SU-DHL-6 (cell line): Measurements from ENCODE around the gene TMEM258.

Experiments used
- H2AFZ ChIP-seq: fragments of 200-600 bp; sonication (generic); 2 replicates; pipeline ENCODE4 v1.6.1; 2014; ENCODE audit warnings: low read depth, mild to moderate bottlenecking, moderate library complexity, mixed read lengths, antibody characterized with exemption, low read length; ENCODE audit not compliant: severe bottlenecking
- H3F3A ChIP-seq: fragments of 200-600 bp; shearing (Covaris generic); 2 replicates; pipeline ENCODE4 v1.6.0; 2016; ENCODE audit warnings: antibody characterized with exemption, mild to moderate bottlenecking; ENCODE audit not compliant: insufficient read depth
- H3K27ac ChIP-seq: fragments of 200-600 bp; sonication (generic); 2 replicates; pipeline ENCODE4 v1.5.1; 2016; ENCODE audit warnings: low read depth, mild to moderate bottlenecking, low read length, moderate library complexity, mixed read lengths
- H3K27me3 ChIP-seq: fragments of 200-600 bp; sonication (generic), shearing (Covaris generic); 2 replicates; pipeline ENCODE4 v1.6.0; 2014; ENCODE audit warnings: mild to moderate bottlenecking, low read length
- H3K36me3 ChIP-seq: fragments of 200-600 bp; sonication (generic); 2 replicates; pipeline ENCODE4 v1.6.1; 2014; ENCODE audit warnings: mild to moderate bottlenecking, low read length, mixed read lengths
- H3K4me2 ChIP-seq: fragments of 300-600, 200-600 bp; shearing (Covaris generic), sonication (generic); 2 replicates; pipeline ENCODE4 v1.6.0; 2014; ENCODE audit warnings: low read length, low read depth, mild to moderate bottlenecking; ENCODE audit not compliant: poor library complexity, severe bottlenecking
- H3K4me3 ChIP-seq: fragments of 200-600 bp; sonication (generic); 2 replicates; pipeline ENCODE4 v1.5.1; 2014; ENCODE audit warnings: antibody characterized with exemption, low read length, mild to moderate bottlenecking, mixed read lengths; ENCODE audit not compliant: insufficient read depth, poor library complexity, severe bottlenecking
- H3K79me2 ChIP-seq: fragments of 200-600 bp; sonication (generic); 2 replicates; pipeline ENCODE4 v1.6.1; 2014; ENCODE audit warnings: mild to moderate bottlenecking, low read length, moderate library complexity; ENCODE audit not compliant: insufficient read depth
- H3K9ac ChIP-seq: fragments of 200-600 bp; sonication (generic); 2 replicates; pipeline ENCODE4 v1.7.0; 2014; ENCODE audit warnings: mild to moderate bottlenecking, low read length
- H3K9me2 ChIP-seq: fragments of 200-600 bp; sonication (generic); replicated peaks from 2 replicates; pipeline ENCODE4 v1.6.1; 2014; ENCODE audit warnings: low read length; ENCODE audit not compliant: insufficient read depth
- H3K9me3 ChIP-seq: fragments of 200-600 bp; sonication (generic); 2 replicates; pipeline ENCODE4 v1.6.1; 2014; ENCODE audit warnings: low read length, mixed read lengths; ENCODE audit not compliant: insufficient read depth
- H4K20me1 ChIP-seq: fragments of 200-600 bp; sonication (generic); 2 replicates; pipeline ENCODE4 v1.6.1; 2014; ENCODE audit warnings: low read depth, mild to moderate bottlenecking, antibody characterized with exemption, low read length, moderate library complexity, mixed read lengths
- EZH2phosphoT487 ChIP-seq: fragments of 200-600 bp; sonication (generic), shearing (Covaris generic); conservative IDR thresholded peaks from 2 replicates; pipeline ENCODE4 v1.6.1; 2018; ENCODE audit warnings: mild to moderate bottlenecking, antibody characterized with exemption, low read length, moderate library complexity, mixed read lengths
- TF ChIP-seq, protein P1 (sequence below): fragments of 200-600 bp; sonication (generic); IDR thresholded peaks from one replicate; pipeline ENCODE4 v1.5.1; 2017; ENCODE audit warnings: antibody characterized with exemption, mild to moderate bottlenecking, low read length, moderate library complexity; ENCODE audit not compliant: insufficient read depth, poor library complexity, severe bottlenecking

Gene TMEM258

DNA sequence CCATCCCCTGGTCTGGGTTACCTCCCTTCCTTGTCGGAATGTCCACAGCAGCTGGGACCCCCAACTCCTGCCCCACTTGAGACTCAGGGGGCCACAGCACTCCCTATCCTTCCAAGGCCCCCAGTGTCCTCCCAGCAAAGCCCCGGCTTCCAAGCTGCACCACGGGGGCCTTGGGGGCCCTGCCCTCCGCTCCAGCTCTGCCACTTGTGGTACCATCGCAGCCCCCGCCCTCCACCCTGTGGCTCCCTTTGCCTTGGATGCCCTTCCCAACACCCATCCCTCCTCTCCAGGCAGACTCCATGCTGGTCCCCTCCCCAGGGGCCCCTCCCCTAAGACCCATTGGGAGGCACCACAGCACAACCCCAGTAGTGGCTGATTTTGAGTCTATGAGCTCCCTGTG is 17.3 kb downstream of the TMEM258 start:
- Histone ChIP-seq H3K27ac (no peak overlapping the region), H4K20me1 (no peaks in the 10 kb centered on the region), H3K9me2 (no peaks in the 10 kb centered on the region), H3K9me3 (no peaks in the 10 kb centered on the region), H3K27me3 (no peaks in the 10 kb centered on the region), H3K4me3 (no peak overlapping the region), H3K79me2 (no peaks in the 10 kb centered on the region), H3K4me2 (no peak overlapping the region), H3K9ac (no peak overlapping the region), H3F3A (no peaks in the 10 kb centered on the region), H3K36me3 (no peaks in the 10 kb centered on the region), H2AFZ (no peak overlapping the region)
- TF ChIP-seq, protein P1, sequence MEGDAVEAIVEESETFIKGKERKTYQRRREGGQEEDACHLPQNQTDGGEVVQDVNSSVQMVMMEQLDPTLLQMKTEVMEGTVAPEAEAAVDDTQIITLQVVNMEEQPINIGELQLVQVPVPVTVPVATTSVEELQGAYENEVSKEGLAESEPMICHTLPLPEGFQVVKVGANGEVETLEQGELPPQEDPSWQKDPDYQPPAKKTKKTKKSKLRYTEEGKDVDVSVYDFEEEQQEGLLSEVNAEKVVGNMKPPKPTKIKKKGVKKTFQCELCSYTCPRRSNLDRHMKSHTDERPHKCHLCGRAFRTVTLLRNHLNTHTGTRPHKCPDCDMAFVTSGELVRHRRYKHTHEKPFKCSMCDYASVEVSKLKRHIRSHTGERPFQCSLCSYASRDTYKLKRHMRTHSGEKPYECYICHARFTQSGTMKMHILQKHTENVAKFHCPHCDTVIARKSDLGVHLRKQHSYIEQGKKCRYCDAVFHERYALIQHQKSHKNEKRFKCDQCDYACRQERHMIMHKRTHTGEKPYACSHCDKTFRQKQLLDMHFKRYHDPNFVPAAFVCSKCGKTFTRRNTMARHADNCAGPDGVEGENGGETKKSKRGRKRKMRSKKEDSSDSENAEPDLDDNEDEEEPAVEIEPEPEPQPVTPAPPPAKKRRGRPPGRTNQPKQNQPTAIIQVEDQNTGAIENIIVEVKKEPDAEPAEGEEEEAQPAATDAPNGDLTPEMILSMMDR, result no peak
- TF ChIP-seq EZH2phosphoT487, result no peak

DNA sequence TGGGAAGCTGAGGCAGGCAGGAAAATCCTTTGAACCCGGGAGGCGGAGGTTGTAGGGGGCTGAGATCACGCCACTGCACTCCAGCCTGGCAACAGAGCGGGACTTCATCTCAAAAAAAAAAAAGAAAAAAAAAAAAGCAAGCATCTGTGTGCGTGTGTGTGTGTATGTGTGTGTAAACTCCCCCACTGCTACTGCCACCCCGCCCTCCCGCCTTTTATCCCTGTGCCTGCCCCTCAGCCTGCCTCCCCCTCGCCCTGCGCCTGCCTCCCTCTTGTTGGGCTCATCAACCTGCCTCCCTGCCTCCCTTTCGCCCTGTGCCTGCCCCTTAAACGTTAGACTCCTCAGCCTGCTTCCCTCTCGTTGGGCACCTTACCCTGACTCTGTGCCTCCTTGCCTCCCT is 18.0 kb downstream of the TMEM258 start:
- no peaks in the 10 kb centered on the region for H3K79me2 ChIP-seq
- H3K36me3 ChIP-seq, result no peaks in the 10 kb centered on the region
- H3F3A ChIP-seq, result no peaks in the 10 kb centered on the region
- no peaks in the 10 kb centered on the region for H4K20me1 ChIP-seq
- no peak overlapping the region for H3K4me3 ChIP-seq
- H3K9me3 ChIP-seq, result no peaks in the 10 kb centered on the region
- no peaks in the 10 kb centered on the region for H3K9me2 ChIP-seq
- H3K27ac ChIP-seq, result no peak overlapping the region
- no peaks in the 10 kb centered on the region for H3K27me3 ChIP-seq
- H3K9ac ChIP-seq, result no peak overlapping the region
- no peak for TF ChIP-seq EZH2phosphoT487
- TF ChIP-seq, protein P1, result no peak
- no peak overlapping the region for H3K4me2 ChIP-seq
- no peak overlapping the region for H2AFZ ChIP-seq

DNA sequence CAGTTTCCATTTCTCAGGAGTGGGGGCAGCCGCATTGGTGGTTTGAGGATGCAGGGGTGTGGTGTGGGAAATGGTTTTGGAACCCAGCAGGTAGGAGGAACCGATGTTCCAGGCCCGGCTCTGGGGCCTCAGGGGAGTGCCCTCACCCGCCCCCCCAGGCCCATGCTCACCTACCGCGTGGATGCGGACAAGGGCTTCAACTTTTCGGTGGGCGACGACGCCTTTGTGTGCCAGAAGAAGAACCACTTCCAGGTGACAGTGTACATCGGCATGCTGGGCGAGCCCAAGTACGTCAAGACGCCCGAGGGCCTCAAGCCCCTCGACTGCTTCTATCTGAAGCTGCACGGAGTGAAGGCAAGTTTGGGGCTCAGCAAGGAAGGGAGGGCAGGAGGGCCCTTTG is 18.6 kb downstream of the TMEM258 start:
- no peaks in the 10 kb centered on the region for H3F3A ChIP-seq
- H3K27me3 ChIP-seq, result no peaks in the 10 kb centered on the region
- no peak overlapping the region for H3K4me2 ChIP-seq
- TF ChIP-seq EZH2phosphoT487, result no peak
- TF ChIP-seq, protein P1, result no peak
- H3K9ac ChIP-seq, result no peak overlapping the region
- H2AFZ ChIP-seq, result no peak overlapping the region
- H3K9me3 ChIP-seq, result no peaks in the 10 kb centered on the region
- no peak overlapping the region for H3K27ac ChIP-seq
- H4K20me1 ChIP-seq, result no peaks in the 10 kb centered on the region
- H3K4me3 ChIP-seq, result no peak overlapping the region
- H3K79me2 ChIP-seq, result no peaks in the 10 kb centered on the region
- H3K36me3 ChIP-seq, result no peaks in the 10 kb centered on the region
- no peaks in the 10 kb centered on the region for H3K9me2 ChIP-seq
